Neutrophil (primary cell): Measurements from ENCODE around the gene FOXN3.
A peak's percentile ranks its signal among the peaks of the same experiment; 100 is the strongest.

Source experiments
- H3K27ac ChIP-seq: fragments of 200-600 bp; sonication (generic); 2 replicates; pipeline ENCODE4 v1.5.1; 2016; ENCODE audit warnings: mild to moderate bottlenecking, moderate library complexity
- H3K27me3 ChIP-seq: fragments of 200-600 bp; sonication (generic); 2 replicates; pipeline ENCODE4 v1.6.0; 2016; ENCODE audit warnings: mild to moderate bottlenecking
- H3K36me3 ChIP-seq: fragments of 200-600 bp; sonication (generic); 2 replicates; pipeline ENCODE4 v1.5.1; 2017
- H3K4me1 ChIP-seq, 2 experiments: fragments of 200-600 bp in 1 of 2; sonication (generic) in 1 of 2; 1 replicate in 1 of 2; 2 replicates in 1 of 2; pipeline versions ENCODE4 v1.5.1 to v1.6.1; 2013 to 2016; ENCODE audit warnings: low read depth in 1 of 2, low read length in 1 of 2, mild to moderate bottlenecking in 1 of 2, moderate library complexity in 1 of 2; ENCODE audit not compliant: control insufficient read depth in 1 of 2, insufficient read depth in 1 of 2
- H3K4me3 ChIP-seq, 2 experiments: fragments of 200-600 bp in 1 of 2; sonication (generic) in 1 of 2; 1 replicate in 1 of 2; 2 replicates in 1 of 2; pipeline ENCODE4 v1.5.1; 2013 to 2016; ENCODE audit warnings: low read depth in 1 of 2, low read length in 1 of 2, mild to moderate bottlenecking in 1 of 2, moderate library complexity in 1 of 2
- H3K9me3 ChIP-seq: fragments of 200-600 bp; sonication (generic); 2 replicates; pipeline ENCODE4 v1.5.1; 2016
- CTCF ChIP-seq: fragments of 200-600 bp; sonication (generic); IDR thresholded peaks from 2 replicates; pipeline ENCODE4 v1.5.1; 2016; ENCODE audit warnings: antibody characterized with exemption

The FOXN3 gene

GRCh38 chr14:89347885-89348284 lies 69.1 kb downstream of the FOXN3 start:
- peaks cover 19 to 25% of the 10 kb centered on the region in 2 experiments for H3K4me1 ChIP-seq

GRCh38 chr14:89344920-89345254 lies 72.1 kb downstream of the FOXN3 start:
- Histone ChIP-seq H3K27me3 (no peaks in the 10 kb centered on the region), H3K4me1 (peaks cover 6 to 13% of the 10 kb centered on the region in 2 experiments), H3K36me3 (peaks cover 26% of the 10 kb centered on the region), H3K4me3 (no peak overlapping the region), H3K9me3 (no peaks in the 10 kb centered on the region), H3K27ac (no peak overlapping the region)
- TF ChIP-seq CTCF, result no peak

More at GRCh38 chr14:89347885-89348284, 69.1 kb downstream of the FOXN3 start:
- Histone ChIP-seq H3K9me3 (no peaks in the 10 kb centered on the region), H3K4me3 (no peak overlapping the region), H3K36me3 (peaks cover 33% of the 10 kb centered on the region), H3K27me3 (no peaks in the 10 kb centered on the region), H3K27ac (no peak overlapping the region)
- no peak for TF ChIP-seq CTCF

- Histone ChIP-seq H3K9me3 (no peaks in the 10 kb centered on the region), H3K4me1 (peaks cover 10 to 19% of the 10 kb centered on the region in 2 experiments), H3K27ac (no peak overlapping the region), H3K27me3 (no peaks in the 10 kb centered on the region), H3K36me3 (peaks cover 13% of the 10 kb centered on the region), H3K4me3 (no peak overlapping the region)
- TF ChIP-seq CTCF, result no peak
Observed at GRCh38 chr14:89343356-89343755, 73.7 kb downstream of the FOXN3 start.

GRCh38 chr14:89342049-89342448 lies 75.0 kb downstream of the FOXN3 start:
- peaks cover 10 to 19% of the 10 kb centered on the region in 2 experiments for H3K4me1 ChIP-seq
- no peak overlapping the region for H3K27ac ChIP-seq
- H3K27me3 ChIP-seq, result no peaks in the 10 kb centered on the region
- no peaks in the 10 kb centered on the region for H3K9me3 ChIP-seq
- H3K36me3 ChIP-seq, result no peaks in the 10 kb centered on the region
- TF ChIP-seq CTCF, result no peak
- H3K4me3 ChIP-seq, result no peak overlapping the region

- no peak overlapping the region for H3K4me3 ChIP-seq
- no peak for TF ChIP-seq CTCF
- H3K9me3 ChIP-seq, result no peaks in the 10 kb centered on the region
- peaks cover 10 to 19% of the 10 kb centered on the region in 2 experiments for H3K4me1 ChIP-seq
- peak overlapping the region; percentile 16 for H3K27ac ChIP-seq
- H3K36me3 ChIP-seq, result no peaks in the 10 kb centered on the region
- H3K27me3 ChIP-seq, result no peaks in the 10 kb centered on the region
Observed at GRCh38 chr14:89340200-89341181, 76.5 kb downstream of the FOXN3 start.
